ENCODE data around the gene MED13.

DNA sequence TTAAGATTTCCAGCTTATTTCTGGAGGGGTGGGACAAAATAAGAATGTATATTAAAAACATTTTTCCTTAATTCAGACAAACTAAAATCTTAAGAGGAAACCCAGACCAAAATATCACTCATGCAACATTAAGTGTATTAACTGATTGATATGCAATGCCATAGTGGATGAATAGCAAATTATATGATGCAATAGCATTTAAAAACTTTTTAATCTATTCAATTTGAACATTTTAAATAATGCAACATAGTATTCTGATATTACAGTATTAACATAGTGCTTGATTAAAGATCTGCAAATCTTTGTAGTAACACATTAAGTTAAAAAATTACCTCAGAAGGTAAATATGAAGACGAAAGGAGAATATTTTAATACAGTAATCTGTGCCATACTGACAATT is 122.0 kb downstream of the MED13 start:
- TF ChIP-seq POLR2A (IDR thresholded peaks at IDR 0.05; ENCODE audit: low read length) (no peak), GATA1 (IDR thresholded peaks at IDR 0.05; ENCODE audit: low read depth, low read length) (no peak)
